ENCODE data around the gene ENPP1. TPM values are rescaled to one million over a fixed set of nuclear protein-coding genes. Genes with fewer than 3 reads are reported as not detected.

Gene ENPP1
- 4.5 TPM for total RNA-seq

GRCh38 chr6:131807644-131808459, at the start of gene ENPP1:
Gene ENPP1, plus strand, starts transcription at chr6:131808020. Its CDS starts 16 bp downstream, at chr6:131808036.
- peak; percentile 53 to 93 for DNase-seq (ENCODE audit: low spot score in 2 of 2)
- Histone ChIP-seq H3K4me1 (peaks cover 8 to 27% of the 10 kb centered on the region in 2 donors), H3K9me3 (no peaks in the 10 kb centered on the region), H3K27ac (peak within 1 kb of the TSS; percentile 84 to 86), H3K36me3 (no peaks in the 10 kb centered on the region), H3K27me3 (no peaks in the 10 kb centered on the region), H3K4me3 (peak within 1 kb of the TSS; percentile 65 to 67)
- peak; percentile 37 to 51 (median 49) for TF ChIP-seq CTCF (IDR thresholded peaks at IDR 0.05)
- intact Hi-C loops (cut with DNase I): loop anchor here (1.0 to 5.0 kb wide), 3 partner anchors 23 to 181 kb away; partner anchors contain the start of gene MED23

- H3K4me3 ChIP-seq: no peak overlapping the region
- no peaks in the 10 kb centered on the region for H3K9me3 ChIP-seq
- no peaks in the 10 kb centered on the region for H3K27me3 ChIP-seq
- H3K4me1 ChIP-seq: peaks cover 2 to 23% of the 10 kb centered on the region in 2 donors
- DNase-seq (ENCODE audit: low spot score in 2 of 2): no peak
- H3K27ac ChIP-seq: peak overlapping the region; percentile 49 to 58
- intact Hi-C loops (cut with DNase I): loop anchor here (2.0 kb wide), 1 partner anchor 20 kb away; no protein-coding TSS in a partner anchor
- no peaks in the 10 kb centered on the region for H3K36me3 ChIP-seq
- no peak for TF ChIP-seq CTCF (IDR thresholded peaks at IDR 0.05)
Observed at GRCh38 chr6:131758920-131759319, 48.9 kb upstream of the ENPP1 start.

- H3K36me3 ChIP-seq: no peaks in the 10 kb centered on the region
- TF ChIP-seq CTCF (IDR thresholded peaks at IDR 0.05): no peak
- H3K4me1 ChIP-seq: peaks cover 6 to 34% of the 10 kb centered on the region in 2 donors
- peak overlapping the region; percentile 49 to 56 for H3K27ac ChIP-seq
- DNase-seq (ENCODE audit: low spot score in 2 of 2): no peak
- H3K9me3 ChIP-seq: no peaks in the 10 kb centered on the region
- intact Hi-C loops (cut with DNase I): loop anchor here (5.0 kb wide), 3 partner anchors 46 to 191 kb away; partner anchors contain the start of genes CCN2 and ENPP1
- no peak overlapping the region for H3K4me3 ChIP-seq
- no peaks in the 10 kb centered on the region for H3K27me3 ChIP-seq
Observed at GRCh38 chr6:131761060-131761761, 46.6 kb upstream of the ENPP1 start.

GRCh38 chr6:131761762-131762067, 46.1 kb upstream of the ENPP1 start:
- peak overlapping the region; percentile 38 to 49 for H3K27ac ChIP-seq
- intact Hi-C loops (cut with DNase I): loop anchor here (5.0 kb wide), 3 partner anchors 46 to 191 kb away; partner anchors contain the start of genes CCN2 and ENPP1
- H3K36me3 ChIP-seq: no peaks in the 10 kb centered on the region
- no peak for DNase-seq (ENCODE audit: low spot score in 2 of 2)
- no peaks in the 10 kb centered on the region for H3K9me3 ChIP-seq
- no peak for TF ChIP-seq CTCF (IDR thresholded peaks at IDR 0.05)
- no peaks in the 10 kb centered on the region for H3K27me3 ChIP-seq
- H3K4me1 ChIP-seq: peaks cover 6 to 39% of the 10 kb centered on the region in 2 donors
- H3K4me3 ChIP-seq: no peak overlapping the region

- Histone ChIP-seq H3K4me1 (peaks cover 6 to 45% of the 10 kb centered on the region in 2 donors), H3K27ac (peak overlapping the region; percentile 0 to 49), H3K9me3 (no peaks in the 10 kb centered on the region), H3K4me3 (no peak overlapping the region), H3K27me3 (no peaks in the 10 kb centered on the region), H3K36me3 (no peaks in the 10 kb centered on the region)
- no peak for TF ChIP-seq CTCF (IDR thresholded peaks at IDR 0.05)
- no peak for DNase-seq (ENCODE audit: low spot score in 2 of 2)
- intact Hi-C loops (cut with DNase I): loop anchor here (5.0 kb wide), 3 partner anchors 44 to 189 kb away; partner anchors contain the start of genes CCN2 and ENPP1
Observed at GRCh38 chr6:131762984-131763383, 44.8 kb upstream of the ENPP1 start.

Data from ascending aorta (tissue), 2 donors.